Measurements from ENCODE around the gene ATP2B2. TPM values are rescaled to one million over a fixed set of nuclear protein-coding genes. Genes with fewer than 3 reads are reported as not detected.

The ATP2B2 gene
- total and polyA plus RNA-seq, 8 donors, result 0.01 to 0.18 (median 0.06) TPM; not detected in 1

- Histone ChIP-seq H3K4me3 (no peak overlapping the region), H3K36me3 (no peaks in the 10 kb centered on the region), H3K27me3 (peaks cover 0 to 50% of the 10 kb centered on the region in 2 donors), H3K4me1 (no peaks in the 10 kb centered on the region), H3K9me3 (no peaks in the 10 kb centered on the region), H3K27ac (no peak overlapping the region)
- intact Hi-C loops (cut with DNase I), result no loop called here
- no peak for TF ChIP-seq CTCF (IDR thresholded peaks at IDR 0.05)
- DNase-seq (no peak), ATAC-seq (no peak)
Measured at GRCh38 chr3:10448544-10448943, 56.8 kb downstream of the ATP2B2 start.

GRCh38 chr3:10447527-10448260 is 57.7 kb downstream of the ATP2B2 start:
- ATAC-seq (no peak), DNase-seq (no peak)
- intact Hi-C loops (cut with DNase I), result no loop called here
- Histone ChIP-seq H3K4me1 (no peaks in the 10 kb centered on the region), H3K4me3 (no peak overlapping the region), H3K36me3 (no peaks in the 10 kb centered on the region), H3K9me3 (no peaks in the 10 kb centered on the region), H3K27ac (no peak overlapping the region), H3K27me3 (peaks cover 0 to 48% of the 10 kb centered on the region in 2 donors)
- TF ChIP-seq CTCF (IDR thresholded peaks at IDR 0.05), result no peak

- Histone ChIP-seq H3K36me3 (no peaks in the 10 kb centered on the region), H3K27me3 (peaks cover 0 to 42% of the 10 kb centered on the region in 2 donors), H3K9me3 (no peaks in the 10 kb centered on the region), H3K4me1 (no peaks in the 10 kb centered on the region), H3K27ac (no peak overlapping the region), H3K4me3 (no peak overlapping the region)
- no peak for TF ChIP-seq CTCF (IDR thresholded peaks at IDR 0.05)
- no peak for ATAC-seq
- intact Hi-C loops (cut with DNase I), result no loop called here
- DNase-seq, result no peak
Measured at GRCh38 chr3:10447110-10447509, 58.3 kb downstream of the ATP2B2 start.

GRCh38 chr3:10445561-10446175 is 59.7 kb downstream of the ATP2B2 start:
- peaks cover 0 to 28% of the 10 kb centered on the region in 2 donors for H3K27me3 ChIP-seq
- no peaks in the 10 kb centered on the region for H3K36me3 ChIP-seq
- ATAC-seq, result no peak
- no peak for TF ChIP-seq CTCF (IDR thresholded peaks at IDR 0.05)
- no peak for DNase-seq
- no peak overlapping the region for H3K27ac ChIP-seq
- intact Hi-C loops (cut with DNase I), result no loop called here
- H3K9me3 ChIP-seq, result no peaks in the 10 kb centered on the region
- H3K4me1 ChIP-seq, result no peaks in the 10 kb centered on the region
- no peak overlapping the region for H3K4me3 ChIP-seq

- no peak for TF ChIP-seq CTCF (IDR thresholded peaks at IDR 0.05)
- H3K27ac ChIP-seq, result no peak overlapping the region
- H3K9me3 ChIP-seq, result no peaks in the 10 kb centered on the region
- H3K4me1 ChIP-seq, result no peaks in the 10 kb centered on the region
- intact Hi-C loops (cut with DNase I), result no loop called here
- H3K27me3 ChIP-seq, result peaks cover 0 to 17% of the 10 kb centered on the region in 2 donors
- DNase-seq, result no peak
- H3K36me3 ChIP-seq, result no peaks in the 10 kb centered on the region
- no peak for ATAC-seq
- H3K4me3 ChIP-seq, result no peak overlapping the region
Measured at GRCh38 chr3:10444511-10444910, 60.9 kb downstream of the ATP2B2 start.

Measured in left lung (tissue), 10 donors.